ENCODE results near the gene SLC7A1.

SLC7A1 gene

DNA sequence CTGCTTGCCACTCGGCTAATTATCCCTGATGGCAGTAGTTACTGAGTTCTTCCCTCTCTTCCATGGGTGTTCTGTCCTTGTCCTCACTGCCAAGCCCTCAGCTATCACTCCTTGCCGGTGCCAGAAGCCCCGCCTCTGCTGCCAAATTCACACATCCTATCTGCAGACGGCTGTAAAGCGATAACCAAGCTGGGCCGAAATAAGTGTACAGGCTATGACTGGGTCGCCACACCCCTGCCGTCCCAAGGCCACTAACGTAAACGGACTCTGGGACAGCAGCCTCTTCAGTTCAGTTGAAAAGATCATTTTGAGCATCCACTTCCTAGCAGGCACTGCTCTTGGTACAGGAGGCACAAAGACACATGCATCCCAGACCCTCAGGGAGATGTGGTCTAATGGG is 13.3 kb downstream of the SLC7A1 start:
- peak; percentile 86 for DNase-seq

DNA sequence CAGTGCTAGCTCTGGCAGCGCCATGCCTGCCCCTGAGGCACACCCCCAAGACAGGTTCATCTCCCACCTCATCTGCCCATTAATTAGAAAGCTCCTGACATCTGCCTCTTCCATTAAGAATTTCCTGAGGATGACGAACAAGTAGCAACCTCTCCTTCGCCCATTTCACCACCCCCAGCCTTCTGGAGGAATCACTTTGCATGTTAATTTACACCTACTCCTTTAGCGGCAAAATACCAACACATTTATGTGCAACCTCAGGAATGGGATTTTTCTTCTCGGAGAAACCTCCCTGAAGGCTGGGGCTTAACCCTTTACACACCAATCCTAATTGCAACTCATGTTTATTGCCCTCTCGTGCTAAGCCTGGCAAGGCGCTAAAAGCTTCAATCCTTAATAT is 13.8 kb downstream of the SLC7A1 start:
- no peak for DNase-seq

GRCh38 chr13:29579094-29579493 is 16.4 kb downstream of the SLC7A1 start:
- DNase-seq, result no peak

GRCh38 chr13:29578300-29579085 is 17.0 kb downstream of the SLC7A1 start:
- DNase-seq, result peak; percentile 92

DNA sequence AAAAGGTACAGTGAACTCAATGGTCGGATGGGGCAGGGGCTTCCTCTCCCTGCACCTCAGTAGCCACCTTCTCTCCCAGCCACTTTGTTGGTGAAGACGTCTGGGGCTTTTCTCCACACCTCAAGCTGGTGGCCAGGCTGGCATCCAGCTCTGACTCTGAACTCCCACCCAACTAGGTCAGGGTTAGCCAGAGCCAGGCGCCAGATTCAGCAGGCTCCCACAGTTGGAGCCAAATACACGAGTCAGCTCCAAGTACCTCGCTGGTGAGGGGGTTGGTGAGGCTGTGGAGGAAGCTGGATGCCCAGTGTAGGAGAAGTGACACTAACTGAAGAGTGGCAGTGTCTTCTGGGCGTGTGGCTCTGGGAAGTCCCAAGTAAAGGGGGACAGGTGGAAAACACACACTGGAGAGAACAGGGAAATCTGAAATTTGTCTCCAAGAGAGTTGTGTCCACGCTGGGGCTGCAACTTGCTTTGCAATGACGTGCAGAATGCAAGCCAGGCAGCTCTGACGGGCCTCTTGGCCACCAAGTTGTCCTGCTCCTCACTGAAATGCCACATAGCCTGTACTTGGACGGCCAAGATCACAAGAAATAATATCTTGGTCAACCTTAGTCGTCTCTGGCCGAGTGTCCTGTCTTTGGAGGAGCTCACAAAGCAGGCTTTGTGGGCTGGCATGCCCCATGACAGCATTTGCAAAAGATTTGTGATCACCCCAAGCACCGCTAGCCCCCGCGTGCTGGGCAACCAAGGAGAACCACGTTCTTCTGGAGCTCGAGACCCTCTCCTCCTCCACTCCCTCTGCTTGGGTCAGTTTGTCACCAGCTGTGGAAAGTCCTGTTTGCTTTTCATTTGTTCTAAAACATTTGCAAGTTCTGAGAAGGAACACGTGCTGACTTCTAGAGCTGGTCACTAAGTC is 18.1 kb downstream of the SLC7A1 start:
- no peak for DNase-seq

- DNase-seq, result no peak
Observed at GRCh38 chr13:29576581-29576980, 18.9 kb downstream of the SLC7A1 start.

- DNase-seq, result no peak
Observed at GRCh38 chr13:29575098-29575497, 20.4 kb downstream of the SLC7A1 start.

- DNase-seq, result peak; percentile 58
Observed at GRCh38 chr13:29573190-29573589, 22.3 kb downstream of the SLC7A1 start.

DNA sequence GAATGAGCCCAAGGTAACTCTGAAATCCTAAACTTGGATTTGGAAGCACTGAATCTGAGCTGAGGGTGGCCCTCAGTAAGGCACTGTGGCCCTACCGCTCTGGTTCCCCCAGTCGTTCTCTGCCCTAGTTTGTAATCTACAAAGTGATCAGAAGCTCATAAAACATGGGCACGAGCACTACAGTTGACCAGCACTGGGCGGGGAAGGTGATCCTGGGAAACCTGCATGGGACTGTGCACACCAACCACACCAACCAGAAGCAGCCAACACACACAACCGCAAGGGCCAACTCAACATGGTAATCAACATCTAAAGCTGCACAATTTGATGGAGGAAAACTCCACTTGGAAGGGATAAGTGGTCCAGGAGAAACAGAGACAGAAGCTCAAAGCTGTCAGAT is 22.9 kb downstream of the SLC7A1 start:
- DNase-seq, result no peak

GRCh38 chr13:29571876-29572570 is 23.5 kb downstream of the SLC7A1 start:
- no peak for DNase-seq

GRCh38 chr13:29570051-29570654 is 25.3 kb downstream of the SLC7A1 start:
- no peak for DNase-seq

DNA sequence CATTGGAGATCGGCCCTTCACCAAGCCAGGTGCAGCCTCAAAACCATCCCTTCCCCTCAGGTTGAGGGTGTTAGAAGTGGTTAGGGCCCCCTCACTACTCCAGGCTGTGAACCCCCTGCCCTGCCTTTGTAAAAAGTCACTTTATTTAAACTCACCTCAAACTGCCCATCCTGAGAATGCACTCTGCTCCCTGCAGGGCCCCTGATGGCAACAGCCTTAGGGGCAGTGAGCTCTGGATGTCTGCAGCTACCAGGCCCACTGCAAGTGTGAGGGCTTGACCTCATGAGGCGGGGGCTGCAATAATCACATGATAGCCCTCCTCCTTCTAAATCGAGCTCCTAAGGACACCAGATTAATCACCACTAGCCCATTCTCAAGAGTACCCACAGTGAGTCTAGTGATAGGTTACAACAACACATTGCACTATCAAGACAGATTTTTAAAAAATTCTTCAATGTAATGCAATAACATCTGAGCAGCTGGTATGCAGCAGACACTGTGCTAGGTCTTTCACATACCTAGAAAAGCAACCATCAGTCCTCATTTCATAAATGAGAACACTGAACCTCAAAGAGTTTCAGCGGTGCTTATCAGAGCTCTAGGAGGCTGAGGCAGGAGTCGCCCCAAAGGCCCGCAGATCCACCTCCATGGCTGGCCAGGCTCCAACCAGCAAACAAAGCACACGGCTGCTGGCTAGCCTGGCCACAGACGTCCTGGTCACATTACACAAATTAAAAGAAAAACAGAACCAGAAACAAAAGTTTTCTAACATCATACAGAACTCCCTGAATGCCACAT is 26.0 kb downstream of the SLC7A1 start:
- DNase-seq, result peak; percentile 61

GRCh38 chr13:29568731-29569130 is 26.8 kb downstream of the SLC7A1 start:
- no peak for DNase-seq

- no peak for DNase-seq
Observed at GRCh38 chr13:29567411-29567810, 28.1 kb downstream of the SLC7A1 start.

DNA sequence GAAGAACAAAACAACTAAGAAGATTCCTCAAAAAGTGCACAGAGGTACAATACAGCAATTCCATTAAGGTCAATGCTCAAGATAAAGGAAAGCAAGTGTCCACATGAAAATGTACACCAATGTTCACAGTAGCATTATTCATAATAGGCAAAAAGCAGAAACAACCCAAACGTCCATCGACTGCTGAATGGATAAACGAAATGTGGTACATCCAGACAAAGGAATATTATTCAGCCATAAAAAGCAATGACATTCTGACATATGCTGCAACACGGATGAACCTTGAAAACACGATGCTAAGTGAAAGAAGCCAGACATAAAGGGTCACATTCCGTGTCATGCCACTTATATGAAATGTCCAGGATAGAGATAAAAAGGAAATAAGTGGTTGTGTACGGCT is 29.3 kb downstream of the SLC7A1 start:
- DNase-seq, result no peak

DNA sequence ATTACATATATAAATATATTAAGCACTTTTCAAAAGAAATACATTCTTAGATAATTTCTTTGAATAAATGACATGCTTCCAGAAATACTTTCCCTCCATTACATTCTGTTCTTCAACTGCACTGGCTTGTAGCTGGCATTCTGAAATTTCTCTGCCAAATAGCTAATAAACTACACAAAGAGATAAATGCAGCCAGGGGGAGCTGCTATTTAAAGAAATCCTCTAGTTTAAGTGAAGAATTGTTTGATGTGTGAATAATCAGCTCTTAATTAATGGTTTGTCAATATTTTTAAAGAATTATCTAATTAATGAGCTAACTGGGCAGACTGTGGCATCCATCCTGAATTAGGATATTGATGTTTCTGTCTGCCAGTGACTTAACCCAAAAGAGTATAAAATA is 30.7 kb downstream of the SLC7A1 start:
- DNase-seq, result no peak

GRCh38 chr13:29564373-29564772 is 31.1 kb downstream of the SLC7A1 start:
- DNase-seq, result no peak

- no peak for DNase-seq
Observed at GRCh38 chr13:29563941-29564340, 31.5 kb downstream of the SLC7A1 start.

DNA sequence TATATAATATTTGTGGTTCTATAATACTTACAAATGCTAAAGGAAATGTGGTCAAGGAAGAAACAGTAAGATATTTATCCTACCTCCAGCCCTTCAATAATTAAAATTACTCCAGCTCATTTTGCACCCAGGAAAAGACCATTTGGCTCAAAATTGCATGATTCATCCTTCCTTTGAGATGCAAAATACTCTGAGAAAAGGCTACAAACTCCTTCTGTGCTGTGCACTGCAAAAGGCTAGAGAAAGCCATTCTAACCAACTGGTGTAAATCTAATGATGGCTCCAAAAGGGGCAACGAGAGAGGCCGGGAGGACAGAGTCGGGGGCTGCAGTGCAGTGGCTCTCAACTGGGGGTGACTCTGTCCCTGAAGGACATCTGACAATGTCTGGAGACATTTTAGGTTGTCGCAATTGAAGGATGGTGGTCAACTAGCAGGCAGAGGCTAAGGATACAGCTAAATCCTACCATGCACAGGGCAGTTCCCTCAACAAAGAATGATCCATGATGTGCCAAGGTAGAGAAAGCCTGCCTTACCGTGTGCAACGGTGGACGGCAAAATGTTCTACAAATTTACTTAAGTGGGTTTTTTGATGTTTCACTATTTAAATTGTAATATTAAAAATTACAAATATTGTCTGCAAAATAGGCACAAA is 32.6 kb downstream of the SLC7A1 start:
- no peak for DNase-seq

DNA sequence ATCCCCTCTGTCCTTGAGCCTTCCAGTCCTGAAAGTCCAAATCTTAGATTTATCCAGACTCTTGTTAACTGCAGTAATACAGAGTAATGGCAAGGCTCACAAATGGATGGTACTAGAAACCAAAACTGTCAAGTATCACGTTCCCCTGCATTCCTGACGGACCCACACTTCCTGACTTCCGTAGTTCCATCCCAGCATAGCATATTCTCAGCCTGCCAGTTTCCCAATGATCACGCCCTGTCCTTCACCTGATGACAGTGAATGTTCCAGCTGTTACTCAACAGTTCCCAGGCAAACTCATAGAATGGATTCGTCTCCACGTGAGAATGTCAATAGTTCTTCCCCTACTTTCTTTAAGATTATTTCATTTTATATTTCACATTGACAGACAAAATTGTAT is 33.6 kb downstream of the SLC7A1 start:
- DNase-seq, result no peak

- DNase-seq, result no peak
Observed at GRCh38 chr13:29556742-29557141, 38.7 kb downstream of the SLC7A1 start.

DNA sequence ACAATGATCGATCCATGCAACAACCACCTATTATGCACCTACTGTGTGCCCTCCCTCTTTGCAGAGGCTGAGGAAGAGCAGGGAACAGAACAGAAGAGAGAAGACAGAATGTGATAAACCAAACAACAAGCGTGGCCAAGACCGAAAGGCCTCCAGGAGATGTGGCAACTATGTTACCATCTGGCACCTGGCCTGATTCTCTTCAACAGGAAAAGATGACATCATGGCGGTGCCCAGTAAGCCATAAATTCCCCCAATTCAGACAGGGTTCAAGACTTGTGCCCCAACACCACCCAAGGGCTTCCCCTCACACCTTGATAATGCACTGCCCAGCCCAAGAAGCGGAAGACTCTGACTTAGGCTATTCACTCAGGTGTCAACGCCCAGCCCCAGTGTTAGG is 44.3 kb downstream of the SLC7A1 start:
- DNase-seq, result no peak

Measured in hematopoietic multipotent progenitor cell treated with erythropoietin and hydrocortisone succinate and interleukin-3 and kit ligand, for 6 days (in vitro differentiated cells).